NCI-H146 treated with DMSO at 0.1 percent for 48 hours (cell line): ENCODE measurements around the gene MOB3B.
"Not testable (repeated sequence)": the region's sequence is repeated elsewhere in the genome, so short reads cannot be mapped to it uniquely, and the experiment has no call there.

ENCODE experiments used
- DNase-seq: peaks from one replicate; lab custom pipeline; 2025; ENCODE audit not compliant: unreplicated experiment; lab: John Stamatoyannopoulos, UW

Gene MOB3B

GRCh38 chr9:27451207-27451797 is 78.3 kb downstream of the MOB3B start:
- no peak for DNase-seq

GRCh38 chr9:27450752-27451151 is 78.9 kb downstream of the MOB3B start:
- DNase-seq: no peak

- not testable (repeated sequence) for DNase-seq
Measured at GRCh38 chr9:27448356-27448755, 81.3 kb downstream of the MOB3B start.

GRCh38 chr9:27447031-27447683 is 82.5 kb downstream of the MOB3B start:
- peak; percentile 98 for DNase-seq

GRCh38 chr9:27445688-27446087 is 83.9 kb downstream of the MOB3B start:
- DNase-seq: no peak

GRCh38 chr9:27445057-27445595 is 84.5 kb downstream of the MOB3B start:
- no peak for DNase-seq

- DNase-seq: no peak
Measured at GRCh38 chr9:27442464-27442863, 87.2 kb downstream of the MOB3B start.

- DNase-seq: no peak
Measured at GRCh38 chr9:27441741-27442070, 87.9 kb downstream of the MOB3B start.

- no peak for DNase-seq
Measured at GRCh38 chr9:27440888-27441740, 88.5 kb downstream of the MOB3B start.

GRCh38 chr9:27438522-27438921 is 91.1 kb downstream of the MOB3B start:
- no peak for DNase-seq

- DNase-seq: peak; percentile 37
Measured at GRCh38 chr9:27437652-27438373, 91.8 kb downstream of the MOB3B start.

GRCh38 chr9:27436234-27436633 is 93.4 kb downstream of the MOB3B start:
- DNase-seq: peak; percentile 83

- no peak for DNase-seq
Measured at GRCh38 chr9:27433631-27434325, 95.8 kb downstream of the MOB3B start.

GRCh38 chr9:27432308-27432707 is 97.3 kb downstream of the MOB3B start:
- DNase-seq: no peak

GRCh38 chr9:27431543-27432147 is 98.0 kb downstream of the MOB3B start:
- DNase-seq: no peak

- DNase-seq: no peak
Measured at GRCh38 chr9:27430750-27431535, 98.7 kb downstream of the MOB3B start.

GRCh38 chr9:27429917-27430316 is 99.7 kb downstream of the MOB3B start:
- no peak for DNase-seq

- no peak for DNase-seq
Measured at GRCh38 chr9:27429436-27429835, 100.2 kb downstream of the MOB3B start.

GRCh38 chr9:27428551-27428950 is 101.1 kb downstream of the MOB3B start:
- DNase-seq: no peak

GRCh38 chr9:27427272-27427643 is 102.4 kb downstream of the MOB3B start:
- no peak for DNase-seq
